H1 (cell line): ENCODE results near the gene TOR1B. TPM values are rescaled to one million over a fixed set of nuclear protein-coding genes. Genes with fewer than 3 reads are reported as not detected.

ENCODE experiments used
- CTCF ChIP-seq, 3 experiments: IDR thresholded peaks; 1 replicate in 2 of 3; 2 replicates in 1 of 3; pipeline versions ENCODE4 v1.5.1 to v1.6.1; 2011; ENCODE audit warnings: low read length in 3 of 3, mild to moderate bottlenecking in 3 of 3, inconsistent platforms in 2 of 3, low read depth in 1 of 3, moderate library complexity in 1 of 3; ENCODE audit not compliant: insufficient read depth in 1 of 3; ENCODE audit errors: control extremely low read depth in 1 of 3
- JUND ChIP-seq: IDR thresholded peaks from 2 replicates; pipeline ENCODE4 v1.6.1; 2011; ENCODE audit warnings: mild to moderate bottlenecking, improper control_type of control experiment, low read length
- KDM1A ChIP-seq: fragments of 200-600, 300-600 bp; sonication (generic); IDR thresholded peaks from 2 replicates; pipeline ENCODE4 v1.7.1; 2016; ENCODE audit warnings: mild to moderate bottlenecking, low read length, borderline replicate concordance
- NRF1 ChIP-seq: IDR thresholded peaks from 2 replicates; pipeline ENCODE4 v1.6.1; 2011; ENCODE audit warnings: mild to moderate bottlenecking, low read depth, low read length, improper control_type of control experiment
- POLR2AphosphoS5 ChIP-seq: IDR thresholded peaks from 2 replicates; pipeline ENCODE4 v1.6.1; 2011; ENCODE audit warnings: low read depth, low read length
- SAP30 ChIP-seq: fragments of 300-600 bp; sonication (generic); IDR thresholded peaks from 2 replicates; pipeline ENCODE4 v1.7.1; 2012; ENCODE audit warnings: low read length, moderate library complexity, mild to moderate bottlenecking, inconsistent platforms; ENCODE audit not compliant: insufficient read depth, insufficient replicate concordance
- USF2 ChIP-seq: IDR thresholded peaks from 2 replicates; pipeline ENCODE4 v1.6.1; 2011; ENCODE audit warnings: low read length, improper control_type of control experiment
- polyA plus RNA-seq, 7 experiments: library from polyadenylated mRNA; depleted of rRNA in 3 of 7; stranded (reverse) in 5 of 7; unstranded in 2 of 7; fragments of >200 nt in 5 of 7; fragments of 200-250 nt in 2 of 7; gene quantifications; 1 replicate in 5 of 7; 2 replicates in 1 of 7; 4 replicates in 1 of 7; pipeline versions ENCODE4 v1.2.1 to v1.2.3, GENCODE V29; 2011 to 2013; ENCODE audit warnings: missing spikeins in 2 of 7, mixed read lengths in 2 of 7
- total RNA-seq: library from RNA; stranded (reverse); fragmentation: NEBNext Ultra II Directional; extraction: Animal tissue kit (Norgen Biotek cat#: 25700); gene quantifications from 2 replicates; pipeline ENCODE4 v1.2.1, GENCODE V29; 2021

TOR1B gene
- total and polyA plus RNA-seq, 2 of the 8 experiments (the other 6 are each of a cell fraction or from before 2014, with no cell fraction given), result 11.4 to 17.4 TPM

GRCh38 chr9:129836311-129837007 lies 33.5 kb downstream of the TOR1B start (continued):
- TF ChIP-seq USF2 (no peak), CTCF (IDR thresholded peaks at IDR 0.05; ENCODE audit: control extremely low read depth in 1 of 3, insufficient read depth in 1 of 3, low read depth in 1 of 3, low read length in 3 of 3) (no peak), SAP30 (no peak), JUND (no peak), POLR2AphosphoS5 (no peak), KDM1A (no peak), NRF1 (no peak)
